Transverse colon (tissue), 4 donors: ENCODE data around the gene OR2AK2. TPM values are rescaled to one million over a fixed set of nuclear protein-coding genes. Genes with fewer than 3 reads are reported as not detected.

ENCODE experiments used
- DNase-seq: peaks from one replicate; pipeline ENCODE4 v3.0.0-alpha.2; 2019
- H3K27ac ChIP-seq, 4 donors: fragments of 200-600 bp; sonication (generic); 2 replicates each; pipeline ENCODE4 v1.5.1; 2016 to 2018; ENCODE audit warnings: inconsistent platforms in 4 of 4
- H3K27me3 ChIP-seq: fragments of 200-600 bp; sonication (generic); 2 replicates; pipeline ENCODE4 v1.5.1; 2017; ENCODE audit warnings: inconsistent platforms
- H3K36me3 ChIP-seq, 4 donors: fragments of 200-600 bp; sonication (generic); 2 replicates each; pipeline ENCODE4 v1.5.1; 2017 to 2019; ENCODE audit warnings: inconsistent platforms in 4 of 4
- H3K4me1 ChIP-seq, 4 donors: fragments of 200-600 bp; sonication (generic); 2 replicates each; pipeline ENCODE4 v1.5.1; 2017 to 2020; ENCODE audit warnings: inconsistent platforms in 4 of 4
- H3K4me3 ChIP-seq, 4 donors: fragments of 200-600 bp; sonication (generic); 1 replicate in 1 of 4; 2 replicates in 3 of 4; pipeline versions ENCODE4 v1.5.1 to v1.6.1; 2017 to 2019; ENCODE audit warnings: inconsistent platforms in 4 of 4
- H3K9me3 ChIP-seq, 2 donors: fragments of 200-600 bp; sonication (generic); 2 replicates each; pipeline ENCODE4 v1.5.1; 2017 to 2019; ENCODE audit warnings: inconsistent platforms in 2 of 2
- EP300 ChIP-seq: sonication (generic); formaldehyde crosslinking; IDR thresholded peaks from one replicate; pipeline ENCODE4 v1.6.1; 2017; ENCODE audit warnings: antibody characterized with exemption, low read depth
- POLR2A ChIP-seq: fragments of 450-650 bp; IDR thresholded peaks from one replicate; pipeline ENCODE4 v1.6.1; 2016; ENCODE audit warnings: antibody characterized with exemption, mild to moderate bottlenecking, moderate library complexity
- POLR2AphosphoS5 ChIP-seq, 3 donors: sonication (generic); formaldehyde crosslinking; IDR thresholded peaks; one replicate each; pipeline ENCODE4 v1.6.1; 2016; ENCODE audit warnings: antibody characterized with exemption in 3 of 3
- WGBS, 2 donors: methylation state at CpG; one replicate each; pipeline ENCODE4 v1.1.5; 2018; ENCODE audit warnings: low coverage in 1 of 2; 5-methylcytosine and 5-hydroxymethylcytosine counted together
- in situ Hi-C, 4 donors: fragments of 200-750 bp; cut with MboI; loops; one replicate each; pipeline versions ENCODE4 v1.15.0 to v1.15.1; 2017; ENCODE audit warnings: low sequenced_read_pairs in 3 of 4, low pct_ligation_motif_present in 1 of 4, low pct_unique_long_range_greater_than_20kb in 1 of 4
- intact Hi-C: fragments of 100-400 bp; cut with DNase I; formaldehyde crosslinking; loops from one replicate; pipeline ENCODE4 v1.15.1; 2023; ENCODE audit warnings: low total_unique reads
- small RNA-seq, 4 donors: library from RNA; depleted of rRNA; stranded (forward); fragments of <200 nt; gene quantifications; one replicate each; pipeline ENCODE3, GENCODE V24; 2016
- total RNA-seq, 4 donors: library from RNA; depleted of rRNA; stranded (reverse); fragments of >200 nt; gene quantifications; one replicate each; pipeline ENCODE4 v1.1.0, GENCODE V29; 2016
- TF ChIP-seq, protein P1 (sequence below), 5 experiments: fragments of 200-600 bp in 3 of 5; fragments of 450-650 bp in 2 of 5; sonication (generic) in 3 of 5; IDR thresholded peaks; 1 replicate in 2 of 5; 2 replicates in 3 of 5; pipeline ENCODE4 v1.5.1; 2016 to 2017; ENCODE audit warnings: antibody characterized with exemption in 5 of 5, inconsistent platforms in 3 of 5, mild to moderate bottlenecking in 2 of 5, moderate library complexity in 1 of 5

Gene OR2AK2
- total RNA-seq, 4 donors from 2014 or later: not detected

DNA sequence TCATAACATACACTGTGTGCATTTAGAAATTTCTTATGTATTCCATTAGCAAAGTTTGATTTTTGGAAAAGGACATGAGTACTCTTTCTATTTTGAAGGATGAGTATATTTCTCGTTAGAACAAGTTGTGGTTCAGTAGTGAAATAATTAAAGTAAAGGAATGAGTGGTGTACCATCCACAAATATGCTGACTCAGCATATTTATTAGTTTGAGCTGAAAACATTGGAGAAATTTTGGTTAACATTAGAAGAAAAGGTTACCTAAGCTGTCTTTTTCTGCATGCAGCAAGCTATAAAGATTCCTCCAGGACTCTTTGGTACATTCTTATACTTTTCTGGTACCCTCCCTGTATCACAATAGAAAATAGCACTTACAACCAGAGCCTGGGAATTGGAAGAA is 42.7 kb downstream of the OR2AK2 start:
- 33 to 48% methylated on average over 1 of the region's 1 CpG for WGBS, 2 donors
- no peak for DNase-seq
- TF ChIP-seq POLR2AphosphoS5 (IDR thresholded peaks at IDR 0.05) (no peak), EP300 (no peak), POLR2A (no peak)
- TF ChIP-seq, protein P1, sequence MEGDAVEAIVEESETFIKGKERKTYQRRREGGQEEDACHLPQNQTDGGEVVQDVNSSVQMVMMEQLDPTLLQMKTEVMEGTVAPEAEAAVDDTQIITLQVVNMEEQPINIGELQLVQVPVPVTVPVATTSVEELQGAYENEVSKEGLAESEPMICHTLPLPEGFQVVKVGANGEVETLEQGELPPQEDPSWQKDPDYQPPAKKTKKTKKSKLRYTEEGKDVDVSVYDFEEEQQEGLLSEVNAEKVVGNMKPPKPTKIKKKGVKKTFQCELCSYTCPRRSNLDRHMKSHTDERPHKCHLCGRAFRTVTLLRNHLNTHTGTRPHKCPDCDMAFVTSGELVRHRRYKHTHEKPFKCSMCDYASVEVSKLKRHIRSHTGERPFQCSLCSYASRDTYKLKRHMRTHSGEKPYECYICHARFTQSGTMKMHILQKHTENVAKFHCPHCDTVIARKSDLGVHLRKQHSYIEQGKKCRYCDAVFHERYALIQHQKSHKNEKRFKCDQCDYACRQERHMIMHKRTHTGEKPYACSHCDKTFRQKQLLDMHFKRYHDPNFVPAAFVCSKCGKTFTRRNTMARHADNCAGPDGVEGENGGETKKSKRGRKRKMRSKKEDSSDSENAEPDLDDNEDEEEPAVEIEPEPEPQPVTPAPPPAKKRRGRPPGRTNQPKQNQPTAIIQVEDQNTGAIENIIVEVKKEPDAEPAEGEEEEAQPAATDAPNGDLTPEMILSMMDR (IDR thresholded peaks at IDR 0.05): no peak
- in situ Hi-C loops: no loop called here
- H3K36me3 ChIP-seq: no peaks in the 10 kb centered on the region
- H3K27ac ChIP-seq: no peak overlapping the region
- intact Hi-C loops: no loop called here
- peaks cover 12 to 20% of the 10 kb centered on the region in 2 donors for H3K9me3 ChIP-seq
- H3K27me3 ChIP-seq: no peaks in the 10 kb centered on the region
- H3K4me3 ChIP-seq: no peak overlapping the region
- H3K4me1 ChIP-seq: no peaks in the 10 kb centered on the region

DNA sequence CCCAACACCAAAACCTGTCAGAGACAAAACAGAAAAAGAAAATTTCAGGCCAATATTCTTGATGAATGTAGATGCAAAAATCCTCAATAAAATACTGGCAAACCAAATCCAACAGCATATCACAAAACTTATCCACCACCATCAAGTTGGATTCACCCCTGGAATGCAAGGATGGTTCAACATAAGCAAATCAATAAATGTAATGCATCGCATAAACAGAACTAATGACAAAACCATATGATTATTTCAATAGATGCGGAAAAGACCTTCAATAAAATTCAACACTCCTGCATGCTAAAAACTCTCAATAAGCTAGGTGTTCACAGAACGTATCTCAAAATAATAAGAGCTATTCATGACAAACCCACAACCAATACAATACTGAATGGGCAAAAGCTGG is 44.6 kb downstream of the OR2AK2 start:
- DNase-seq: no peak
- intact Hi-C loops (loop anchor here (5.0 kb wide), 1 partner anchor 783 kb away; no protein-coding TSS in a partner anchor), in situ Hi-C loops (no loop called here)
- H3K4me3 ChIP-seq: no peak overlapping the region
- no peak overlapping the region for H3K27ac ChIP-seq
- no peaks in the 10 kb centered on the region for H3K27me3 ChIP-seq
- peaks cover 12 to 20% of the 10 kb centered on the region in 2 donors for H3K9me3 ChIP-seq
- TF ChIP-seq POLR2AphosphoS5 (IDR thresholded peaks at IDR 0.05): no peak
- no peak for TF ChIP-seq POLR2A
- TF ChIP-seq, protein P1 (IDR thresholded peaks at IDR 0.05): no peak
- TF ChIP-seq EP300: no peak
- no peaks in the 10 kb centered on the region for H3K4me1 ChIP-seq
- WGBS, 2 donors: 79% methylated on average over 3 of the region's 3 CpGs
- no peaks in the 10 kb centered on the region for H3K36me3 ChIP-seq

DNA sequence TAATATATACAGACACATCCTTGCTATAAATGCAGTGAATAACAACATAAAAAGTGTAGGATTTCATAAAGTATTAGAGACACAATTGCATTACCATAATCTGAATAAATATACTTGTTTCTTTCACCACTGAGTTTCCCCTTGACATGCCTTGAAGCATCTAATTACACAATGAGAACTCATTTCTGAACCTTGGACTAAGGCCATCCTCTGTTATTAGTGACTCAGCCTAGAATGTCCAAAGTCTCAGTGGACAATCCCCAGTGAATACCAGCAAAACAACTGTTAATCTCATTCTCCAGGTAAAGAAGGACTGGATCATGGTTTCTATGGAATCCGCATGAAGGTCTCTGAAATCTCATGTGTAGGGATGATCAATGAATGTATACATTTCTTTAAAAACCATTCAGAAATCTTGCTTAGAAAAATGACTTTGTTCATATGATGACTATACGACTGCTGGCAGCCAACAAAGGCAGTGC is 48.2 kb downstream of the OR2AK2 start, which contains the start of gene OR2L5:
Gene OR2L5 (plus strand): TSS at position 432 of the 482 bp plus-strand sequence. CDS start 8,288 bp downstream, outside the sequence.
- no peak within 1 kb of the TSS for H3K27ac ChIP-seq
- intact Hi-C loops (loop anchor here (5.0 kb wide), 1 partner anchor 779 kb away; no protein-coding TSS in a partner anchor), in situ Hi-C loops (no loop called here)
- DNase-seq: no peak
- 94 to 96% methylated on average over 2 of the region's 2 CpGs for WGBS, 2 donors
- no peaks in the 10 kb centered on the region for H3K27me3 ChIP-seq
- TF ChIP-seq POLR2A (no peak), EP300 (no peak), POLR2AphosphoS5 (IDR thresholded peaks at IDR 0.05) (no peak)
- TF ChIP-seq, protein P1 (IDR thresholded peaks at IDR 0.05): no peak
- H3K4me3 ChIP-seq: no peak within 1 kb of the TSS
- H3K4me1 ChIP-seq: no peaks in the 10 kb centered on the region
- H3K36me3 ChIP-seq: no peaks in the 10 kb centered on the region
- H3K9me3 ChIP-seq: peaks cover 12 to 15% of the 10 kb centered on the region in 2 donors

DNA sequence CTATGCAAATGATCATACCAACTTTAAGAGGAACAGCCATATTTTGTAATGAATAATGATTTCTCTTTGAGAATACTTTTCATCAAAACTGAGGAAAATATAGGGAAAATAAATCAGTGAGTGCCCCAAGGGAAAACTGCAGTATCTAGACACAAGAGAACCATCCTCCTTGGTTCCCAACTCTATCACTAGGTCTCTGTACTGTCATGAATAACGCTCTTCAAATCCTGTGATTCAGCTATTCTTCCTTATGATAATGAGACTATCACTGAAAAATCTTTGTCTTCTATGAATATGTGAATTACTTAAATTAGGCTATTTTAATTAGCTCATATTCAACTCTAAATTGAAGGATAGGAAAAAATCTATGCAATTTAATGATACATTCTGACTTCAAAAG is 50.8 kb downstream of the OR2AK2 start:
- no peak overlapping the region for H3K4me3 ChIP-seq
- WGBS, 2 donors: 83 to 85% methylated on average over 1 of the region's 1 CpG
- in situ Hi-C loops: no loop called here

More for the DNA sequence above, 50.8 kb downstream of the OR2AK2 start:
- Histone ChIP-seq H3K36me3 (no peaks in the 10 kb centered on the region), H3K27me3 (no peaks in the 10 kb centered on the region), H3K4me1 (no peaks in the 10 kb centered on the region), H3K27ac (no peak overlapping the region), H3K9me3 (peaks cover 4 to 7% of the 10 kb centered on the region in 2 donors)
- no peak for TF ChIP-seq POLR2AphosphoS5 (IDR thresholded peaks at IDR 0.05)
- TF ChIP-seq EP300: no peak
- TF ChIP-seq POLR2A: no peak
- TF ChIP-seq, protein P1 (IDR thresholded peaks at IDR 0.05): no peak
- intact Hi-C loops: no loop called here
- no peak for DNase-seq

Small RNAs within 50 kb of the gene (small RNA-seq; reads per million reads assigned to genes)
- 0 reads per million in 4 donors for gene RF00019

Other genes with a start within 250 kb of the OR2AK2 start
- gene OR6F1, start 248.6 kb upstream of the OR2AK2 start, total RNA-seq: not detected
- gene OR14K1, start 226.6 kb upstream of the OR2AK2 start, total RNA-seq: 1 to 10 TPM in 1 of 4 donors, under 1 TPM in 1, not detected in 2; 0.82 to 1.4 TPM
- not detected for gene OR14A2, start 217.1 kb upstream of the OR2AK2 start, total RNA-seq
- not detected for gene OR1C1, start 204.7 kb upstream of the OR2AK2 start, total RNA-seq
- gene OR14A16, start 141.1 kb upstream of the OR2AK2 start, total RNA-seq: not detected
- not detected for gene OR11L1, start 123.3 kb upstream of the OR2AK2 start, total RNA-seq
- 10 to 100 TPM in 1 of 4 donors, 1 to 10 TPM in 2, not detected in 1; 2.0 to 10.8 (median 7.0) TPM for gene TRIM58, start 108.0 kb upstream of the OR2AK2 start, total RNA-seq
- gene OR2W3, start 69.6 kb upstream of the OR2AK2 start, total RNA-seq: 1 to 10 TPM in 1 of 4 donors, under 1 TPM in 1, not detected in 2; 0.68 to 5.4 TPM
- gene OR2T8, start 45.0 kb upstream of the OR2AK2 start, total RNA-seq: not detected
- gene OR2AJ1, start 40.3 kb upstream of the OR2AK2 start, total RNA-seq: not detected
- gene OR2L8, start 16.4 kb upstream of the OR2AK2 start, total RNA-seq: not detected
- under 1 TPM in 1 of 4 donors, not detected in 3; 0.32 TPM for gene OR2L5, start 48.4 kb downstream of the OR2AK2 start, total RNA-seq
- gene OR2L2, start 64.8 kb downstream of the OR2AK2 start, total RNA-seq: 1 to 10 TPM in 1 of 4 donors, under 1 TPM in 1, not detected in 2; 0.16 to 1.5 TPM
- gene OR2L3, start 81.6 kb downstream of the OR2AK2 start, total RNA-seq: not detected
- gene OR2L13, start 130.0 kb downstream of the OR2AK2 start, total RNA-seq: not detected
- not detected for gene OR2M5, start 179.9 kb downstream of the OR2AK2 start, total RNA-seq
- not detected for gene OR2M2, start 209.6 kb downstream of the OR2AK2 start, total RNA-seq
- gene OR2M3, start 232.0 kb downstream of the OR2AK2 start, total RNA-seq: not detected